HG03558 (cell line): ENCODE results near the gene SCAMP5.

ENCODE experiments used
- ATAC-seq: cut with Tn5 transposase; IDR thresholded peaks from one replicate; pipeline ENCODE4 v1.9.1; 2021; ENCODE audit warnings: moderate number of reproducible peaks; ENCODE audit not compliant: unreplicated experiment; ENCODE audit errors: extremely low read depth

Gene SCAMP5

GRCh38 chr15:75042730-75043508 is 47.6 kb downstream of the SCAMP5 start:
- peak; percentile 49 for ATAC-seq

GRCh38 chr15:75043509-75044257 is 48.3 kb downstream of the SCAMP5 start:
- ATAC-seq: peak; percentile 21

DNA sequence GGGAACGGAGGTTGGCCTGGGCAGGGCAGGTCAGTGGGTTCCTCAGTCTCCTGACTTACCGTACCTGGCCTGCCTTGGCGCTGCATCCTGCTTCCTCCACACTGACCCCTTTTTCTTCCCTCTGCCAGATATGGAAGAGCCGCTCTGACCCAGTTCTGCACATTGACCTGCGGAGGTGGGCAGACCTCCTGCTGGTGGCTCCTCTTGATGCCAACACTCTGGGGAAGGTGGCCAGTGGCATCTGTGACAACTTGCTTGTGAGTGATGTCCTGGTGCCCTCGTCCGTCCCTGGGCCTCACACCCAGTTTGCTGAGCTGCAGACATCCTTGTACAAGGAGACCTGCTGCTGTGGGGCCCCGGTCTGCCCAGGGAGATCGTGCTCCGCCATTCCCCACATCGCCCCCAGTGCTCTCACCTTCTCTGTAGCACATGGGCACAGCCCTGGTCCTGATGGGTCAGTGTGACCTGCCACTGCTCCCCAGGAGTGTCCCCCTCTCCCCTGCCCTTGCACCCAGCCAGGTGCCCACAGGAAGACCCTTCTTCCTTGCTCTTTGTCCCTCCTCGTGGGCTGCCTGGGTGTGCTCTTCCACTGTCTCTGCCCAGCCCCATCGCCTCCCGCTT is 49.0 kb downstream of the SCAMP5 start:
- no peak for ATAC-seq

DNA sequence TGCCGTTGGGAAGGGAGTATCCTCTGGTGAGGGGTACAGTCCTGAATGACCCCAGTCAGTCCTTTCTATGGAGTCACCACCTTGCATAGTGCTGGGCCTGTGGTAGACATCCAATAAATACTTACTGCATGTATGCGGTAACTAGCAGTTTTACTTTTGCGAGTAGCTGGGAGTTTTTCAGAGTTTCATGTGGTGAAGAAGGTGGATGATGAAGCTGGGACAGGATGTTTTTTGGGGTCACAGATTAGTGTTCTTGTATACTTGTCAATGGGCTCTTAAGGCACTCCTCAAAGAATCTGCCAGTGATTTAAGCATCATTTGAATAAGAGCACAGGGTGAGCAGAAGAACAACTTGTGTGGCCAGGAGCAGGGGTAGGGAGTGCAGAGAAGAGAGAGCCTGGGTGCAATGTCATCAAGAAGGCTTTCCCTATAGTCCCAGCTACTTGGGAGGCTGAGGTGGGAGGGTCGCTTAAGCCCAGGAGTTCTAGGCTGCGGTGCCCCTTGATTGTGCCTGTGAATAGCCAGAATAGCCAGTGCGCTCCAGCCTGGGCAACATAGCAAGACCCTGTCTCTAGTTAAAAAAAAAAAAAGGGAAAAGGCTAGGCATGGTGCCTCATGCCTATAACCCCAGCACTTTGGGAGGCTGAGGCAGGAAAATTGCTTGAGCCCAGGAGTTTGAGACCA is 50.1 kb downstream of the SCAMP5 start:
- ATAC-seq: no peak

DNA sequence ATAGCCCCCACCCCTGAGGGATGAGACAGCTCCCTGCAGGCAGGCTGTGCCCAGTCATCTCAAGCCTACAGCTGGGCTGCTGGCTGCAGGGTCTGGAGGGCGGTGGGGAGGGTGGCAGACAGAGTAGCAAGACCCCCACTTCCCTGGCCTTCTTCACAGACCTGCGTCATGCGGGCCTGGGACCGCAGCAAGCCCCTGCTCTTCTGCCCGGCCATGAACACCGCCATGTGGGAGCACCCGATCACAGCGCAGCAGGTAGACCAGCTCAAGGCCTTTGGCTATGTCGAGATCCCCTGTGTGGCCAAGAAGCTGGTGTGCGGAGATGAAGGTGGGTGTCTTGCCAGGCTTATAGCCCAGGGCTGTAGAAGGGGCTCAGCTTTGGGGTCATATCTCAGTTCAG is 53.0 kb downstream of the SCAMP5 start:
- no peak for ATAC-seq

DNA sequence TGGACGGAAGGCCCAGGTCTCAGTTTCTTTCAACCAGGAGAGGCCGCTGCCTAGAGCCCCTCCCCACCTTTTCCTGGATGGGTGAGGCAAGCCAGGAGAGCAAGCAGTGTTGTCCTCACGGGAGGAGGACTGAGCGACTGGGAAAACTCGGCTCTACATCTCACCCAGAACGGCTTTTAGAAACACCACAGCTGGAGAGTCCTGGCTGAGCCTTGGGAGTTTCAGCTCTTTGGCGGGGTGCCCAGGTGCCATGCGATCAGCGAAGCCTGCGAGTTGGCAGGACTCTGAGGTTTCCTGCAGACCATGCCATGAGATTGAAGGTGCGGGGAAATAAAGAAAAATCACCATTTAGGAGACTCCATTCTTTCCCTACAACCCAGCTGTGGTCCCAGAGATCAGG is 54.0 kb downstream of the SCAMP5 start:
- no peak for ATAC-seq

DNA sequence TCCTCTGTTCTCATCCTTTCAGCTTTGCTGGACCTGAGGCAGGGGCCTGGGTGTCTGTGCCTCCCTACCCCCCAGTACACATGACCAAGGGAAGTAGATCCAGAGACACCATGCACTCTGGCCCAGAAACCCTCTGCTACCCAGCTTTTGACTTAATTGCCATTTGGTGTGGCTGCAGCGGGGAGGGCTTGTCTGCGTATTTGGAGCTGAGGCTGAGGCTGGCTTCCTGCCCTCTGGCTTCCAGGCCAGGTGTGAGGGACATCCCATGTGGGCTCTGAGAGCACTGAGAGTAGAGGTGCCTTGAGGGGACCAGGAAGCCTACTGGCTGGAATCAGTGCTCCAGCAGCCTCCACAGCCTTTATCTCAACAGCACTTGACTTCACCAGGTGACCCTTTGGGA is 54.9 kb downstream of the SCAMP5 start:
- no peak for ATAC-seq

- no peak for ATAC-seq
Observed at GRCh38 chr15:75051191-75051608, 55.8 kb downstream of the SCAMP5 start.

DNA sequence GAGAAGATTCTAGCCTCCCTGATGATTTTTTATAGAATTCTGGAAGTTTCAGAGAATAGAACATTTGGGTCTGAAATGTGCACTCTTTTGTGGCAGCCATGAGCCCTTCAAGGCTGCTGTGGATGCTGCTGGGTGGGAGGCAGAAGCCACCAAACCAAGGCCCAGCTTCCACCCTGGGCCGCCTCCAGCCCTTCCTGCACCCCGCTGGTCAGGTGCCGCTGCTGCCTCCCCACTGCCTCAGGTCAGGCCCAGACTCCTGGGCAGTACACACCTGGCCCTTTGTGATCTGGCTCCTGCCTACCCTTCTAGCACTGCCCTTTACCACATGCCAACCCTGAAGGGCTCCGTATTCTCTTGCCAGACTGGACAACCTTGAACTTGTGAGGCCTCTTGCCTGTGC is 56.3 kb downstream of the SCAMP5 start:
- no peak for ATAC-seq

GRCh38 chr15:75052972-75053747 is 57.8 kb downstream of the SCAMP5 start:
- no peak for ATAC-seq

DNA sequence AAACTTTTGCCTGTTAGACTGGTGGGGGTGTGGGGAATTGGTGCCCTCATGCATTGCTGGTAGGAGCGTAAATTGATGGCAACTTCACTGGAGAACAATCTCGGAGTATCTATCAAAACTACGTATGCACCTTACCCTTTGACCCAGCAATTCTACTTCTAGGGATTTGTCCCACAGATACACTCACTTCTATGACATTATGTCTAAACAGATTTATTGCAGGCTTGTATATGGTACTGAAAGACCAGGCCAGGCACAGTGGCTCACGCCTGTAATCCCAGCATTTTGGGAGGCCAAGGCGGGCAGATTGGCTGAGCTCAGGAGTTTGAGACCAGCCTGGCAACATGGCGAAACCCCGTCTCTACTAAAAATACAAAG is 58.4 kb downstream of the SCAMP5 start:
- ATAC-seq: no peak

DNA sequence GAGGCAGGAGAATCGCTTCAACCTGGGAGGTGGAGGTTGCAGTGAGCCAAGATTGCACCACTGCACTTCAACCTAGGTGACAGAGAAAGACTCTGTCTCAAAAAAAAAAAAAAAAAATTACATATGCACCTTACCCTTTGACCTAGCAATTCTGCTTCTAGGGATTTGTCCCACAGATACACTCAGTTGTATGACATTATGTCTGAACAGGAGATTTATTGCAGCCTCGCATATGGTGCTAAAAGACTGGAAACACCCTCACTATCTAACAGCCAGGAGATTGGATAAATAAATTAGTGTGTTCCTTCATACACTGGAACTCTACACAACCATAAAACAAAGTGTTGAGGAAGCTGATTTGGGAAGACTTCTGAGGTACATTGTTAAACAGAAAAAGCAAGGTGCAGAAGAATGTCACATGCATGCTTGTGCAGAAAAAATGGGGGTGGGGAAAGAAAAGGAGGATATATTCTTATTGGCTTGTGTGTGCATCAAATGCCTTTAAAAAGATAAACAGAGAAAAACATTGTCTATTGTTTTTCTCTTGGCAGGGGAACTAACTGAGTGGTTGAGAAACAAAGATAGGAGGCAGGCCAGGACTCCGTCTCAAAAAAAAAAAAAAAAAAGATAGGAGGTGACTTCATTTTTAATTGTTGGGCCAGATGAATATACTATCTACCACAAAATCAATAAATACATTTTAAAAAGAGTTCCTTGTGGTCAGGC is 59.0 kb downstream of the SCAMP5 start:
- no peak for ATAC-seq

GRCh38 chr15:75056036-75056435 is 60.7 kb downstream of the SCAMP5 start:
- no peak for ATAC-seq

GRCh38 chr15:75058127-75058905 is 63.0 kb downstream of the SCAMP5 start:
- ATAC-seq: no peak

DNA sequence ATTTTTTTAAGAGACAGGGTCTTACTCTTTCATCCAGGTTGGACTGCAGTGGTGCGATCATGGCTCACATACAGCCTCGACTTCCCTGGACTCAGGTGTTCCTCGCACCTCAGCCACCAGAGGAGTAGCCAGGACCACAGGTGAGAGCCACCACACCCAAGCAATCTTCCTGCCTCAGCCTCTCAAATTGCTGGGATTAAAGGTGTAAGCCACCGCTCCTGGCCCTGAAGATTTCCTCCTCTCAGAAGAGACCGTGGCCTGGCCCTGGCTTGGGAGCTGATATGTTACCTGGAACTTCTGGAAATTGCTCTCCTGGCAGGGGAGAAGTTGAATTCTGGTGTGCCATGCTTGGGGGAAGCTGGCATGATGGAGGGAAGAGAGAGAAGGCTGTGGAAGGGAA is 64.2 kb downstream of the SCAMP5 start:
- ATAC-seq: no peak

DNA sequence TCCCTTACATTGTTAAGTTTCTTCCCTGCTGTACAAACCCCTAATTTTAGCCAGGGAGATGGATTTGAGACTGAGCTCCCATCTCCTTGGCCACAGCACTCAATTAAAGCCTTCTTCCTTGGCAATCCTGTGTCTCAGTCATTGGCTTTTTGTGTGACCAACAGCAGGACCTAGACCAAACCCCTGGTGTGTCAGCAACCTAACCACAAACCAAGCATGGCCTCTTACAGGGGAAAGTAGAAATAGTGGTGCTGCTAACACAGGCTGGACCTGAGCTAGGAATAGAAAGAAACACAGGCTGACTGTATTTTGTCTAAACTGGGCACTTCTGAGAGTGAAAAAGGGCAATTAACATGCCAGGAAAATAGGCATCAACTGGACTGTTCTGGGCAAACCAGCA is 65.9 kb downstream of the SCAMP5 start:
- ATAC-seq: no peak

DNA sequence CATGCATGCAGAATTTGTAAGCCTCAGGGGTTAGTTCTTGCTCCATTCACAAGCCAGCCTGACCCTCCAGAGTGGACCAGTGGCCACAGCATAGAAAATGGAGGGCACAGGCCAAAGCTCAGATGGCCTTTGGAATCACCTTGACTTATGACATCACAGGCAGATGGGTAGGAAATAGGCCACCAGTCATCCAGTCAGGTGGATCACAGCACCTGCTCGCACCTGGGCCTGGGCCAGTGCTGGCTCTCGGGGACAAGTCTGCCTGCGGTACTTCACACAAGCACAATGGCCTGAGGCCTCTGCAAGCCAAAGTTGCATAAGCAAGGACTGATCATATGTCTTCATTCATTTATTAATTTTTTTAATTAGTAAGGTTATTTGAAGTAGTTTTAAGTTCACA is 67.3 kb downstream of the SCAMP5 start:
- no peak for ATAC-seq

- no peak for ATAC-seq
Observed at GRCh38 chr15:75063338-75063737, 68.0 kb downstream of the SCAMP5 start.

DNA sequence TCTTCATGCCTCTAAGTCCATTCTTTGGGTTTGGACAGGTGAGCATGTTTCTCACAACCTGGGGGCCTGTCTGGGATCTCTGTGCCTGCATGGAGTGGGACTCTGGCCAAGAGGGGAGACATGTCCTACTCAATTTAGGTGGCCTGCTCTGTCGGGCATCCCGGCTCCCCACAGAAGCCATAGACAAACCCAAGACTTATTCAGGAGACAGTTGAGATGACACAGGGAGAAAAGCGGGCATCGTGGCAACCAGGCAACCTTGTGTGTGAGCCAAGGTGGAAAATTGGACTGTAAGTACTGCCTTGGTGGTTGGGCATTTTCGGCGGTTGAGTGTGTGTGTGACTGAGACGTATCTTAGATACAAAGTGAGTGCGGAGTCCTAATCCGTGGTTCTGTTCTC is 68.5 kb downstream of the SCAMP5 start:
- no peak for ATAC-seq
